SH-SY5Y (cell line): ENCODE results near the gene KDM4C.
A peak's percentile ranks its signal among the peaks of the same experiment; 100 is the strongest.

Source experiments
- GATA2 ChIP-seq: IDR thresholded peaks from 2 replicates; pipeline ENCODE4 v1.6.1; 2011; ENCODE audit warnings: mild to moderate bottlenecking, low read depth, low read length
- GATA3 ChIP-seq: IDR thresholded peaks from 2 replicates; pipeline ENCODE4 v1.6.1; 2011; ENCODE audit warnings: low read depth, mild to moderate bottlenecking, low read length, moderate library complexity

DNA sequence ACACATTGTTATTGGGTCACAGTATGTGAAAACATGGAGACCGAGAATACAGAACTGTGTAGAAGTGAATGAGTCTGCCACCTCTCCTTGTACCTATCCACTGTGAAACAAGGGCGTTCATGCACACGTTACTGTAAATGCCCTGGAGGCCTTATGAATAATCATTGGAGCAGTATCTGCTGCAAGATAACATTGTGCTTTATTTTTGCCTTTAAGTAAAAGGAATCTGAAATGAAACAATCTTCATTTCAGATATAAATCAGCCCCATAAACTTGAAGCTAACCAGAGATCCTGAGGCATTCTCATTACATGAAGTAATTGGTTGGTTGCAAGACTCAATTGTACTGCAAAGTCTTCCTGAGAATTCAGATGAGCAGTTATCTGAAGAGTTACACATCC, 419.6 kb downstream of the KDM4C start:
- peak; percentile 63 for TF ChIP-seq GATA2
- peak; percentile 70 for TF ChIP-seq GATA3
